ENCODE results near the gene CSTF3. TPM values are rescaled to one million over a fixed set of nuclear protein-coding genes. Genes with fewer than 3 reads are reported as not detected.
"Not testable (repeated sequence)": the region's sequence is repeated elsewhere in the genome, so short reads cannot be mapped to it uniquely, and the experiment has no call there.

CSTF3 gene
- polyA plus RNA-seq, 2 donors, result 14.8 to 30.4 TPM

GRCh38 chr11:33052231-33052630 lies 109.0 kb downstream of the CSTF3 start:
- Histone ChIP-seq H3K4me1 (ENCODE audit: control insufficient read depth in 2 of 2, insufficient read depth in 2 of 2, low read length in 1 of 2) (no peaks in the 10 kb centered on the region), H3K27ac (ENCODE audit: low read depth in 2 of 2, low read length in 1 of 2) (no peak overlapping the region), H3K9me3 (ENCODE audit: control insufficient read depth in 2 of 2, insufficient read depth in 1 of 2, low read depth in 1 of 2, low read length in 1 of 2) (no peaks in the 10 kb centered on the region), H3K4me3 (ENCODE audit: low read depth in 1 of 2, low read length in 2 of 2) (no peak overlapping the region), H3K36me3 (ENCODE audit: control insufficient read depth in 2 of 2, insufficient read depth in 2 of 2, low read length in 1 of 2) (peaks cover 0 to 5% of the 10 kb centered on the region in 2 donors), H3K27me3 (ENCODE audit: control insufficient read depth in 1 of 2, insufficient read depth in 2 of 2, low read length in 2 of 2) (no peaks in the 10 kb centered on the region)
- WGBS, 2 donors, result 79 to 88% methylated on average over 2 of the region's 2 CpGs

- WGBS, 2 donors, result 68 to 70% methylated on average over 3 of the region's 3 CpGs
- not testable (repeated sequence) for H3K36me3 ChIP-seq (ENCODE audit: control insufficient read depth in 2 of 2, insufficient read depth in 2 of 2, low read length in 1 of 2); H3K4me3 ChIP-seq (ENCODE audit: low read depth in 1 of 2, low read length in 2 of 2); H3K9me3 ChIP-seq (ENCODE audit: control insufficient read depth in 2 of 2, insufficient read depth in 1 of 2, low read depth in 1 of 2, low read length in 1 of 2); H3K4me1 ChIP-seq (ENCODE audit: control insufficient read depth in 2 of 2, insufficient read depth in 2 of 2, low read length in 1 of 2); H3K27me3 ChIP-seq (ENCODE audit: control insufficient read depth in 1 of 2, insufficient read depth in 2 of 2, low read length in 2 of 2)
- H3K27ac ChIP-seq (ENCODE audit: low read depth in 2 of 2, low read length in 1 of 2), result peak overlapping the region in 1 of 2 donors; percentile 3
Measured at GRCh38 chr11:33049565-33050408, 111.5 kb downstream of the CSTF3 start.

- not testable (repeated sequence) for H3K27ac ChIP-seq (ENCODE audit: low read depth in 2 of 2, low read length in 1 of 2); H3K4me3 ChIP-seq (ENCODE audit: low read depth in 1 of 2, low read length in 2 of 2); H3K9me3 ChIP-seq (ENCODE audit: control insufficient read depth in 2 of 2, insufficient read depth in 1 of 2, low read depth in 1 of 2, low read length in 1 of 2); H3K36me3 ChIP-seq (ENCODE audit: control insufficient read depth in 2 of 2, insufficient read depth in 2 of 2, low read length in 1 of 2); H3K4me1 ChIP-seq (ENCODE audit: control insufficient read depth in 2 of 2, insufficient read depth in 2 of 2, low read length in 1 of 2); H3K27me3 ChIP-seq (ENCODE audit: control insufficient read depth in 1 of 2, insufficient read depth in 2 of 2, low read length in 2 of 2)
- WGBS, 2 donors, result 74 to 78% methylated on average over 6 of the region's 6 CpGs
Measured at GRCh38 chr11:33048701-33049100, 112.6 kb downstream of the CSTF3 start.

GRCh38 chr11:33045551-33046255 lies 115.6 kb downstream of the CSTF3 start:
- no peak overlapping the region for H3K4me3 ChIP-seq (ENCODE audit: low read depth in 1 of 2, low read length in 2 of 2)
- WGBS, 2 donors, result 68 to 78% methylated on average over 8 of the region's 8 CpGs
- no peaks in the 10 kb centered on the region for H3K9me3 ChIP-seq (ENCODE audit: control insufficient read depth in 2 of 2, insufficient read depth in 1 of 2, low read depth in 1 of 2, low read length in 1 of 2)
- peak overlapping the region; percentile 40 to 74 for H3K27ac ChIP-seq (ENCODE audit: low read depth in 2 of 2, low read length in 1 of 2)
- no peaks in the 10 kb centered on the region for H3K4me1 ChIP-seq (ENCODE audit: control insufficient read depth in 2 of 2, insufficient read depth in 2 of 2, low read length in 1 of 2)
- H3K36me3 ChIP-seq (ENCODE audit: control insufficient read depth in 2 of 2, insufficient read depth in 2 of 2, low read length in 1 of 2), result peaks cover 0 to 6% of the 10 kb centered on the region in 2 donors
- no peaks in the 10 kb centered on the region for H3K27me3 ChIP-seq (ENCODE audit: control insufficient read depth in 1 of 2, insufficient read depth in 2 of 2, low read length in 2 of 2)

- 60 to 64% methylated on average over 4 of the region's 4 CpGs for WGBS, 2 donors
- Histone ChIP-seq H3K27me3 (ENCODE audit: control insufficient read depth in 1 of 2, insufficient read depth in 2 of 2, low read length in 2 of 2) (no peaks in the 10 kb centered on the region), H3K27ac (ENCODE audit: low read depth in 2 of 2, low read length in 1 of 2) (peak overlapping the region in 1 of 2 donors; percentile 17), H3K4me1 (ENCODE audit: control insufficient read depth in 2 of 2, insufficient read depth in 2 of 2, low read length in 1 of 2) (no peaks in the 10 kb centered on the region), H3K36me3 (ENCODE audit: control insufficient read depth in 2 of 2, insufficient read depth in 2 of 2, low read length in 1 of 2) (peaks cover 0 to 6% of the 10 kb centered on the region in 2 donors), H3K4me3 (ENCODE audit: low read depth in 1 of 2, low read length in 2 of 2) (no peak overlapping the region), H3K9me3 (ENCODE audit: control insufficient read depth in 2 of 2, insufficient read depth in 1 of 2, low read depth in 1 of 2, low read length in 1 of 2) (no peaks in the 10 kb centered on the region)
Measured at GRCh38 chr11:33044285-33044756, 117.0 kb downstream of the CSTF3 start.

GRCh38 chr11:33043221-33043830 lies 118.0 kb downstream of the CSTF3 start:
- H3K4me1 ChIP-seq (ENCODE audit: control insufficient read depth in 2 of 2, insufficient read depth in 2 of 2, low read length in 1 of 2), result no peaks in the 10 kb centered on the region
- peaks cover 0 to 6% of the 10 kb centered on the region in 2 donors for H3K36me3 ChIP-seq (ENCODE audit: control insufficient read depth in 2 of 2, insufficient read depth in 2 of 2, low read length in 1 of 2)
- WGBS, 2 donors, result 56 to 65% methylated on average over 2 of the region's 2 CpGs
- H3K9me3 ChIP-seq (ENCODE audit: control insufficient read depth in 2 of 2, insufficient read depth in 1 of 2, low read depth in 1 of 2, low read length in 1 of 2), result no peaks in the 10 kb centered on the region
- H3K27me3 ChIP-seq (ENCODE audit: control insufficient read depth in 1 of 2, insufficient read depth in 2 of 2, low read length in 2 of 2), result no peaks in the 10 kb centered on the region
- H3K4me3 ChIP-seq (ENCODE audit: low read depth in 1 of 2, low read length in 2 of 2), result no peak overlapping the region
- peak overlapping the region in 1 of 2 donors; percentile 17 for H3K27ac ChIP-seq (ENCODE audit: low read depth in 2 of 2, low read length in 1 of 2)

- H3K9me3 ChIP-seq (ENCODE audit: control insufficient read depth in 2 of 2, insufficient read depth in 1 of 2, low read depth in 1 of 2, low read length in 1 of 2), result no peaks in the 10 kb centered on the region
- WGBS, 2 donors, result 51 to 58% methylated on average over 5 of the region's 5 CpGs
- no peak overlapping the region for H3K27ac ChIP-seq (ENCODE audit: low read depth in 2 of 2, low read length in 1 of 2)
- H3K4me3 ChIP-seq (ENCODE audit: low read depth in 1 of 2, low read length in 2 of 2), result peak overlapping the region in 1 of 2 donors; percentile 99
- H3K4me1 ChIP-seq (ENCODE audit: control insufficient read depth in 2 of 2, insufficient read depth in 2 of 2, low read length in 1 of 2), result no peaks in the 10 kb centered on the region
- H3K36me3 ChIP-seq (ENCODE audit: control insufficient read depth in 2 of 2, insufficient read depth in 2 of 2, low read length in 1 of 2), result peaks cover 0 to 3% of the 10 kb centered on the region in 2 donors
- H3K27me3 ChIP-seq (ENCODE audit: control insufficient read depth in 1 of 2, insufficient read depth in 2 of 2, low read length in 2 of 2), result no peaks in the 10 kb centered on the region
Measured at GRCh38 chr11:33040862-33041453, 120.3 kb downstream of the CSTF3 start.

- Histone ChIP-seq H3K9me3 (ENCODE audit: control insufficient read depth in 2 of 2, insufficient read depth in 1 of 2, low read depth in 1 of 2, low read length in 1 of 2) (no peaks in the 10 kb centered on the region), H3K36me3 (ENCODE audit: control insufficient read depth in 2 of 2, insufficient read depth in 2 of 2, low read length in 1 of 2) (peaks cover 0 to 3% of the 10 kb centered on the region in 2 donors), H3K27me3 (ENCODE audit: control insufficient read depth in 1 of 2, insufficient read depth in 2 of 2, low read length in 2 of 2) (no peaks in the 10 kb centered on the region), H3K27ac (ENCODE audit: low read depth in 2 of 2, low read length in 1 of 2) (peak overlapping the region; percentile 98 to 100), H3K4me1 (ENCODE audit: control insufficient read depth in 2 of 2, insufficient read depth in 2 of 2, low read length in 1 of 2) (no peaks in the 10 kb centered on the region), H3K4me3 (ENCODE audit: low read depth in 1 of 2, low read length in 2 of 2) (peak overlapping the region; percentile 89 to 99)
- 2 to 4% methylated on average over 30 of the region's 30 CpGs for WGBS, 2 donors
Measured at GRCh38 chr11:33040033-33040861, 121.0 kb downstream of the CSTF3 start.

All from esophagus (tissue), 2 donors.